GM18861 (cell line): ENCODE data around the gene KRTAP22-1.

Experiments used
- ATAC-seq: cut with Tn5 transposase; IDR thresholded peaks from one replicate; pipeline ENCODE4 v1.9.1; 2021; ENCODE audit not compliant: unreplicated experiment

Gene KRTAP22-1

DNA sequence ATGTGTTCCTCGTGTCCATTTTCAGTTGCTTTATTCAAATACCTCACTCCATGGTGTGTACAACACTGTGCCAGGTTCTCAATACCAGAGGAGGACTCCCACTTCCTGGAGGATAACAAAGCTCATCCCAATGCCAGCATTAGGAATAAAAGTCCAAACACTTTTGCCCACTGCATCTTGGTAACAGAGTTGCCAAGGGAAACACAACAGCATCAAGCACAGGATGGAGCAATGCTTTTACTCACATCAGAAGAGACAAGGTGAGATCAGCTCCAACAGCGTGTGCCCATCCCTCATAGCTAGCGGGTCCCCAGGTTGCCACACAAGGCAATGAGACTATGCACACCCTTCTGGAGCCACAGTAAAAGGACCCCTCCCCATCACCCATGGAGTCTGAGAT, 22.5 kb downstream of the KRTAP22-1 start:
- ATAC-seq, result no peak

DNA sequence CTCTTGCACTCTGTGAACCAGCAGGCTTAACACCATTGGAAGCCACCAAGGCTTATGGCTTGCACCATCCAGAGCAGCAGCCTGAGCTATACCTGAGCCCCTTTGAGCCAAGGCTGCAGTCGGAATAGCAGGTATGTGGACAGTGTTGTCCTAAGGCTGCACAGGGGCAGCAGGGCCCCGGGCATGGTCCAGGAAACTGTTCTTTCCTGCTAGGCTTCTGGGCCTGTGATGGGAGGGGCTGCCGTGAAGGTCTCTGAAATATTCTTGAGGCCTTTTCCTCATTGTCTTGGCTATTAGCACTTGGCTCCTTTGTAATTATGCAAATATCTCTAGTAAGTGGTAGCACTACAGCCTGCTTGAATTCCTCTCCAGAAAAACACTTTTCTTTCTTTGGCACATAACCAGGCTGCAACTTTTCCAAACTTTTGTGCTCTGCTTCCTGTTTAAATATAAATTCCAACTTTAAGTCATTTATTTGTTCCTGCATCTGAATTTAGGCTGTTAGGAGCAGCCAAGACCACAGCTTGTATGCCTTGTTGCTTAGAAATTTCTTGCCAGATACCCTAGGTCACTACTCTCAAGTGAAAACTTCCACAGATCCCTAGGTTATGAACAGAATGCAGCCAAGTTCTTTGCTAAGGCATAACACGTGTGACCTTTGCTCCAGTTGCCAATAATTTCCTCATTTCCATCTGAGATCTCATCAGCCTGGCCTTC, 24.7 kb downstream of the KRTAP22-1 start:
- no peak for ATAC-seq

DNA sequence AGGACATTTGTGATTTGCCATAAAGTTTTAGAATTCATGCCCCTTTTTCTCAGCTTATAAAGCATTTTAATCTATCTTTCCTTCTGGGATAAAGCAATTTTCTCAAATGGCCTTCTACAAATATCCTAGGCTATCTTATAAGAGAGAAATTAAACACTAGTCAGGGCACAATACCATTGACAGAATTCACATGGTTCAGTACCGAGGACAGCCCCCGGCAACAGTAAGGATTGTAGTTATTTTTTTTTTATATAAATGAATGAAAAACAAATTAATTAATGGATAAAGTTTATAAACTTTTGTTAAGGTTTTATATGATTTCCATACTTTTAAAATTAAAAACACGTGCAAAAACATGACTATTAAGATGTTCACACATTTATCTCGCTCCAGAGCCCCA, 27.2 kb downstream of the KRTAP22-1 start:
- ATAC-seq, result no peak

DNA sequence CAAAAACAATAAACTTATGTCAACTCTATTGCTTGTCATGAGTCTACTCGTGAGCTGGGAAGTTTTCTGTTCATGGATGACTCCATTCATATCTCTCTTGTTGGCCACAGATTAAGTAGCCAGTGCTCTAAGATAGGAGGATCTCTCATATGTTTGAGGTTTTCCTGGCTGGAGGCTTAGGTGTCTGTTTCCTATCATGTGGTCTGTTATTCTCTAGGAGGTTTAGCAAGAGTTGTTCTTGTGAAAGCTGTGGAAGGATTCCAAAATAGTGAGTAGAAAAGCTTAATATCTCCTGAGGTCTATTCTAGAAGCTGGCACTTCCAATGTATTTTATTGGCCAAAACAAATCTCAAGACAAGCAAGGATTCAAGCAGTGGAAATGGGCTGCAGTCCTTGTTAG, 28.3 kb downstream of the KRTAP22-1 start:
- ATAC-seq, result no peak

DNA sequence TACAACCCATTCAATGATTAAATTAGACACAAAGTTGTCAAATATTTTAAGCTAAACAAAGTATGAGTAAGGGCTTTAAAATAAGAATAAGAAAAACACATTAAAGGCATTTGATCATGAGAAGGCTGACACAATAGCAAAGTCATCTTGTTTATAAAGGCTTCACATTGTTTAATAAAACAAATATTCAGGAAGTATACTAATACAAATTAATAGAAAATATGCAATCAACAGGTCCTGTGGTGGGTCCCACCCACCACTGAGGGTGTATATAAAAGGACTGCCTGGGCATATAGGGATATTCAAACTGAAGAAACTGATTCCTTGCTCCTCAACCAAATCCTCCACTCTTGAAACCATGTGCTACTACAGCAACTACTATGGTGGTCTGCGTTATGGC, 34.0 kb downstream of the KRTAP22-1 start, which contains the start of gene KRTAP20-2:
TSS of gene KRTAP20-2 (plus strand) at position 301 of the 400 bp plus-strand sequence. CDS start at position 359, 58 bp downstream.
- no peak for ATAC-seq

DNA sequence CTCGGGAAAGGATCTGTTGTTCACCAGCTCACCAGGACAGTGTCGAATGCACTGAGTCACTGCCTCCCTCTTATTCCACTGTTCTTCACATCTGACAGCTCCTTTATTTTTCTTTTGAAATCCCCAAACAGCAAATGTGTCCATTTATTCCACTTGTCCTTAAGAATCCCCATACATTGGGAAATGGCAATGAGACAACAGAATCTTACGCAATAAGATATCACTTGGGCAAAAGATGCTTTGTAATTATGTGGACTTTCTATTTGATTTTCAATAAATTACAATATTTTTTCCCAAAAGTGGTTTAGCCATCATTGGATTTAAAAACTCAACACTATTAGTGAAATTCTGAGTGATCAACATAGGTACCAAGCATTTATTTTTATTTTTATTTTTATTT, 37.8 kb downstream of the KRTAP22-1 start:
- no peak for ATAC-seq

DNA sequence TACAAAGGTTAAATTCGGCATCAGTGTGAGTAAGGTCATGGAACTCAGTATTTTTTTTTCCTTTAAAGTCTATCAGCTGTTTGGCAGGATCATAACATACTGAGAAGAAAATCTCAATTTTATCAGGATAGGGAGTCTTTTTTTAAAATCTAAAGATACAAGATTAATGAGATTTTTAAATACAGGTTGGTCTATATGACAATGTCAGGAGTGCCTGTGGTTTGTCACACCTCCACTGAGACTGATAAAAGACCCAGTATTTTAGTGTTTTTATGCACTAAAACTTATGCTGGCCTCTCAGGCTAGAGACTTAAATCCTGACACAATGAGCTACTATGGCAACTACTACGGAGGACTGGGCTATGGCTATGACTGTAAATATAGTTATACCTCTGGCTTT, 41.7 kb downstream of the KRTAP22-1 start, which contains the start of gene KRTAP20-3:
TSS of gene KRTAP20-3 (plus strand) at position 301 of the 400 bp plus-strand sequence.
- no peak for ATAC-seq

DNA sequence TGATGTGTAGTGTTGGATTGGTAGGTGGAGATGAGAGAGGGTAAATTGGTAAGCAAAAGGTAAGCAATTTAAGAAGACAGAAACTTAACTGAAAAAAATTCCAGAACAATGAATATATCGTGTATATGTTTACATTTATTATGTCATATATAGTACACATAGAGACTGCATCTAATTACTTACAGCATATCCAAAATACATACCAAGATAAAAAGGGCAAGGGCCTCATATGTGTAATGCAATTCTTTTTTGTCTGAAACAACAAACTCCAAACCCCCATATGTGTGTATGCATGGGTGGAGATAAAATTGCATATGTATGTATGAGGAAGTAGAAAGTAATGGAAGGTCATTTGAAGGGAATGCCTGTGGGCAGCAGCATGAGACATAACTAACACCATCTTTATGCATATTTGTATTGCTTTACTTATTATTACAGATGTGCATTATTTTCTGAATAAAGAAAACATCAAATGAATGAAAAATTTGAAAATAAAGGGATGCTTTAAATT, 46.1 kb downstream of the KRTAP22-1 start:
- ATAC-seq, result no peak
